Measurements from ENCODE around the gene NACC2. TPM values are rescaled to one million over a fixed set of nuclear protein-coding genes. Genes with fewer than 3 reads are reported as not detected.

Gene NACC2
- total and polyA plus RNA-seq, 2 donors (not counting 1 experiment from before 2014, with no cell fraction given): 12.3 to 18.2 TPM

GRCh38 chr9:136057236-136058081, 37.6 kb downstream of the NACC2 start:
- no peaks in the 10 kb centered on the region for H3K27me3 ChIP-seq (ENCODE audit: control insufficient read depth, insufficient read depth, low read length)
- no peak for DNase-seq (ENCODE audit: low read depth in 2 of 2)
- H3K36me3 ChIP-seq (ENCODE audit: control insufficient read depth, insufficient read depth, low read length): no peaks in the 10 kb centered on the region
- no peaks in the 10 kb centered on the region for H3K9me3 ChIP-seq (ENCODE audit: control insufficient read depth, insufficient read depth, low read depth, low read length)
- H3K79me2 ChIP-seq (ENCODE audit: control insufficient read depth, insufficient read depth, low read length): peaks cover 10% of the 10 kb centered on the region
- no peak overlapping the region for H3K4me2 ChIP-seq (ENCODE audit: extremely low read depth, insufficient read depth, low read length)
- H3K9ac ChIP-seq (ENCODE audit: insufficient read depth, low read length): no peak overlapping the region
- H3K4me1 ChIP-seq (ENCODE audit: control insufficient read depth, extremely low read depth, insufficient read depth, low read length): peaks cover 10% of the 10 kb centered on the region
- TF ChIP-seq EZH2 (IDR thresholded peaks at IDR 0.05; ENCODE audit: low read length, missing control alignments): no peak
- TF ChIP-seq, protein P1, sequence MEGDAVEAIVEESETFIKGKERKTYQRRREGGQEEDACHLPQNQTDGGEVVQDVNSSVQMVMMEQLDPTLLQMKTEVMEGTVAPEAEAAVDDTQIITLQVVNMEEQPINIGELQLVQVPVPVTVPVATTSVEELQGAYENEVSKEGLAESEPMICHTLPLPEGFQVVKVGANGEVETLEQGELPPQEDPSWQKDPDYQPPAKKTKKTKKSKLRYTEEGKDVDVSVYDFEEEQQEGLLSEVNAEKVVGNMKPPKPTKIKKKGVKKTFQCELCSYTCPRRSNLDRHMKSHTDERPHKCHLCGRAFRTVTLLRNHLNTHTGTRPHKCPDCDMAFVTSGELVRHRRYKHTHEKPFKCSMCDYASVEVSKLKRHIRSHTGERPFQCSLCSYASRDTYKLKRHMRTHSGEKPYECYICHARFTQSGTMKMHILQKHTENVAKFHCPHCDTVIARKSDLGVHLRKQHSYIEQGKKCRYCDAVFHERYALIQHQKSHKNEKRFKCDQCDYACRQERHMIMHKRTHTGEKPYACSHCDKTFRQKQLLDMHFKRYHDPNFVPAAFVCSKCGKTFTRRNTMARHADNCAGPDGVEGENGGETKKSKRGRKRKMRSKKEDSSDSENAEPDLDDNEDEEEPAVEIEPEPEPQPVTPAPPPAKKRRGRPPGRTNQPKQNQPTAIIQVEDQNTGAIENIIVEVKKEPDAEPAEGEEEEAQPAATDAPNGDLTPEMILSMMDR (conservative IDR thresholded peaks at IDR 0.05 in 1 of 2, IDR thresholded peaks at IDR 0.05 in 1 of 2; ENCODE audit: low read depth in 1 of 2, low read length in 2 of 2): no peak
- no peak overlapping the region for H3K27ac ChIP-seq (ENCODE audit: insufficient read depth, low read length)
- no peak overlapping the region for H3K4me3 ChIP-seq (replicated peaks in 1 of 4; ENCODE audit: control extremely low read depth in 1 of 4, insufficient read depth in 1 of 4, low read depth in 3 of 4, low read length in 4 of 4)
- H4K20me1 ChIP-seq (ENCODE audit: control insufficient read depth, extremely low read depth, insufficient read depth, low read length): no peaks in the 10 kb centered on the region
- no peak overlapping the region for H2AFZ ChIP-seq (ENCODE audit: low read length)

- no peaks in the 10 kb centered on the region for H3K9me3 ChIP-seq (ENCODE audit: control insufficient read depth, insufficient read depth, low read depth, low read length)
- TF ChIP-seq, protein P1 (conservative IDR thresholded peaks at IDR 0.05 in 1 of 2, IDR thresholded peaks at IDR 0.05 in 1 of 2; ENCODE audit: low read depth in 1 of 2, low read length in 2 of 2): no peak
- no peak for TF ChIP-seq EZH2 (IDR thresholded peaks at IDR 0.05; ENCODE audit: low read length, missing control alignments)
- no peak overlapping the region for H2AFZ ChIP-seq (ENCODE audit: low read length)
- H4K20me1 ChIP-seq (ENCODE audit: control insufficient read depth, extremely low read depth, insufficient read depth, low read length): no peaks in the 10 kb centered on the region
- peaks cover 11% of the 10 kb centered on the region for H3K4me1 ChIP-seq (ENCODE audit: control insufficient read depth, extremely low read depth, insufficient read depth, low read length)
- DNase-seq (ENCODE audit: low read depth in 2 of 2): no peak
- H3K36me3 ChIP-seq (ENCODE audit: control insufficient read depth, insufficient read depth, low read length): no peaks in the 10 kb centered on the region
- H3K4me2 ChIP-seq (ENCODE audit: extremely low read depth, insufficient read depth, low read length): no peak overlapping the region
- H3K9ac ChIP-seq (ENCODE audit: insufficient read depth, low read length): no peak overlapping the region
- H3K27me3 ChIP-seq (ENCODE audit: control insufficient read depth, insufficient read depth, low read length): no peaks in the 10 kb centered on the region
- H3K4me3 ChIP-seq (replicated peaks in 1 of 4; ENCODE audit: control extremely low read depth in 1 of 4, insufficient read depth in 1 of 4, low read depth in 3 of 4, low read length in 4 of 4): no peak overlapping the region
- no peak overlapping the region for H3K27ac ChIP-seq (ENCODE audit: insufficient read depth, low read length)
- peaks cover 10% of the 10 kb centered on the region for H3K79me2 ChIP-seq (ENCODE audit: control insufficient read depth, insufficient read depth, low read length)
Measured at GRCh38 chr9:136056546-136057235, 38.4 kb downstream of the NACC2 start.

- H3K4me2 ChIP-seq (ENCODE audit: extremely low read depth, insufficient read depth, low read length): no peak overlapping the region
- H3K9me3 ChIP-seq (ENCODE audit: control insufficient read depth, insufficient read depth, low read depth, low read length): no peaks in the 10 kb centered on the region
- no peak overlapping the region for H2AFZ ChIP-seq (ENCODE audit: low read length)
- TF ChIP-seq, protein P1 (conservative IDR thresholded peaks at IDR 0.05 in 1 of 2, IDR thresholded peaks at IDR 0.05 in 1 of 2; ENCODE audit: low read depth in 1 of 2, low read length in 2 of 2): no peak
- TF ChIP-seq EZH2 (IDR thresholded peaks at IDR 0.05; ENCODE audit: low read length, missing control alignments): no peak
- no peak overlapping the region for H3K9ac ChIP-seq (ENCODE audit: insufficient read depth, low read length)
- H4K20me1 ChIP-seq (ENCODE audit: control insufficient read depth, extremely low read depth, insufficient read depth, low read length): no peaks in the 10 kb centered on the region
- H3K4me1 ChIP-seq (ENCODE audit: control insufficient read depth, extremely low read depth, insufficient read depth, low read length): peaks cover 11% of the 10 kb centered on the region
- H3K27ac ChIP-seq (ENCODE audit: insufficient read depth, low read length): no peak overlapping the region
- peaks cover 9% of the 10 kb centered on the region for H3K79me2 ChIP-seq (ENCODE audit: control insufficient read depth, insufficient read depth, low read length)
- no peaks in the 10 kb centered on the region for H3K36me3 ChIP-seq (ENCODE audit: control insufficient read depth, insufficient read depth, low read length)
- H3K4me3 ChIP-seq (replicated peaks in 1 of 4; ENCODE audit: control extremely low read depth in 1 of 4, insufficient read depth in 1 of 4, low read depth in 3 of 4, low read length in 4 of 4): no peak overlapping the region
- DNase-seq (ENCODE audit: low read depth in 2 of 2): no peak
- H3K27me3 ChIP-seq (ENCODE audit: control insufficient read depth, insufficient read depth, low read length): no peaks in the 10 kb centered on the region
Measured at GRCh38 chr9:136055715-136056545, 39.2 kb downstream of the NACC2 start.

Measured in fibroblast of lung (primary cell).